ENCODE measurements around the gene PRELP. TPM values are rescaled to one million over a fixed set of nuclear protein-coding genes. Genes with fewer than 3 reads are reported as not detected.

Gene PRELP
- total and polyA plus RNA-seq, 10 of the 15 experiments (the other 5 are each of a cell fraction or from before 2014, with no cell fraction given): 0.03 to 0.05 TPM; not detected in 8

DNA sequence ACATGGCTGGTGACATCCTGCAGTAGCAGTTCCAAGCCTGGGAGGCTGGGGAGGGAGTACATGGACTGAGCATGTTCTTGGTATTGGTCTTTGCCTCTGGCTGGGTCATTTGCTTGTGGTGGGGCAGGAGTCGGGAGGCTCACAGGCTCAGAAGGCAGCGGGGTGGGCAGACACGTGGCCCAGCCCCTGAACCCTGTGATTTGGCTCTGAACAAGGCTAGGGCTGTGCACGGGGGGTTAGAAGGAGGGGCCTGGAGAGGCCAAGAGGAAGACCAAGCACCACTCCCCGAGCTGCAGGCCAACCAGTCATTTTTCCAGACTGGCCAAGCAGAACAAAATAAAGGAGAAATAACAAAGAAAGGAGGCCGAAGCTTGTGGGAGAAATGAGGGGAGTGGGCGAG, 9.7 kb upstream of the PRELP start:
- no peaks in the 10 kb centered on the region for H3K36me3 ChIP-seq (ENCODE audit: control insufficient read depth in 2 of 2, insufficient read depth in 2 of 2, low read length in 1 of 2)
- H3K9ac ChIP-seq (ENCODE audit: control insufficient read depth, insufficient read depth, low read length): no peak overlapping the region
- ChIA-PET CTCF (interaction anchor here (0.7 to 7.3 kb wide), 8 partner anchors 10 to 198 kb away, joined by 3 to 82 read pairs (median 4); partner anchors contain the start of gene PRELP), SMC1A (ENCODE audit: uncharacterized antibody, unreplicated experiment) (interaction anchor here (1.0 to 2.3 kb wide), 9 partner anchors 9 to 125 kb away, joined by 3 to 9 read pairs (median 4); partner anchors contain the start of gene FMOD), RAD21 (ENCODE audit: unreplicated experiment) (interaction anchor here (0.9 to 1.7 kb wide), 6 partner anchors 12 to 198 kb away, joined by 3 to 15 read pairs (median 4); no protein-coding TSS in a partner anchor), POLR2A (interaction anchor here (1.2 to 1.4 kb wide), 2 partner anchors 10 to 11 kb away, joined by 4 to 5 read pairs; no protein-coding TSS in a partner anchor)
- no peaks in the 10 kb centered on the region for H3K4me1 ChIP-seq (ENCODE audit: control insufficient read depth, insufficient read depth, low read length)
- H3K4me2 ChIP-seq (ENCODE audit: control insufficient read depth, insufficient read depth): no peak overlapping the region
- no peaks in the 10 kb centered on the region for H3K79me2 ChIP-seq (ENCODE audit: control insufficient read depth, insufficient read depth, low read length)
- in situ Hi-C loops (cut with MboI): no loop called here
- no peaks in the 10 kb centered on the region for H3K9me3 ChIP-seq (replicated peaks; ENCODE audit: control insufficient read depth, insufficient read depth, low read length)
- no TSS peak for BruUV-seq (replicated peaks)
- H4K20me1 ChIP-seq (ENCODE audit: control insufficient read depth, insufficient read depth): no peaks in the 10 kb centered on the region
- H3K27me3 ChIP-seq (replicated peaks in 1 of 2; ENCODE audit: control insufficient read depth in 2 of 2, insufficient read depth in 2 of 2, low read length in 1 of 2): no peaks in the 10 kb centered on the region; a peak in 2 of 4 replicates
- 0% methylated on average over 7 of the region's 7 CpGs for WGBS (ENCODE audit: insufficient coverage, insufficient replicate concordance, low lambda C conversion rate, missing lambda C conversion rate)
- no peak overlapping the region for H3K27ac ChIP-seq (ENCODE audit: control insufficient read depth, insufficient read depth)
- no peak for DNase-seq (ENCODE audit: low read depth, low spot score)
- FAIRE-seq: no peak
- no peak overlapping the region for H3K4me3 ChIP-seq
- no peak overlapping the region for H2AFZ ChIP-seq (ENCODE audit: control insufficient read depth, low read depth, low read length)
- intact Hi-C loops (cut with micrococcal nuclease; ENCODE audit: unreplicated experiment): no loop called here
- no peak for ATAC-seq
- TF ChIP-seq EGR1 (IDR thresholded peaks at IDR 0.05; ENCODE audit: borderline replicate concordance in 1 of 2, low read depth in 2 of 2, low read length in 2 of 2) (no peak), ZNF24 (IDR thresholded peaks at IDR 0.05) (no peak), IKZF1 (conservative IDR thresholded peaks at IDR 0.05) (no peak), CBFB (IDR thresholded peaks at IDR 0.05; ENCODE audit: low read depth) (no peak), ZNF384 (IDR thresholded peaks at IDR 0.05; ENCODE audit: borderline replicate concordance, low read depth, low read length) (no peak), ASH2L (IDR thresholded peaks at IDR 0.05; ENCODE audit: borderline replicate concordance, low read depth) (no peak), DPF2 (IDR thresholded peaks at IDR 0.05) (no peak), NFXL1 (IDR thresholded peaks at IDR 0.05; ENCODE audit: borderline replicate concordance) (no peak), KDM1A (IDR thresholded peaks at IDR 0.05; ENCODE audit: borderline replicate concordance) (no peak), ZNF217 (IDR thresholded peaks at IDR 0.05) (no peak), SMAD5 (IDR thresholded peaks at IDR 0.05; ENCODE audit: low read depth) (no peak)
- TF ChIP-seq, protein P1, sequence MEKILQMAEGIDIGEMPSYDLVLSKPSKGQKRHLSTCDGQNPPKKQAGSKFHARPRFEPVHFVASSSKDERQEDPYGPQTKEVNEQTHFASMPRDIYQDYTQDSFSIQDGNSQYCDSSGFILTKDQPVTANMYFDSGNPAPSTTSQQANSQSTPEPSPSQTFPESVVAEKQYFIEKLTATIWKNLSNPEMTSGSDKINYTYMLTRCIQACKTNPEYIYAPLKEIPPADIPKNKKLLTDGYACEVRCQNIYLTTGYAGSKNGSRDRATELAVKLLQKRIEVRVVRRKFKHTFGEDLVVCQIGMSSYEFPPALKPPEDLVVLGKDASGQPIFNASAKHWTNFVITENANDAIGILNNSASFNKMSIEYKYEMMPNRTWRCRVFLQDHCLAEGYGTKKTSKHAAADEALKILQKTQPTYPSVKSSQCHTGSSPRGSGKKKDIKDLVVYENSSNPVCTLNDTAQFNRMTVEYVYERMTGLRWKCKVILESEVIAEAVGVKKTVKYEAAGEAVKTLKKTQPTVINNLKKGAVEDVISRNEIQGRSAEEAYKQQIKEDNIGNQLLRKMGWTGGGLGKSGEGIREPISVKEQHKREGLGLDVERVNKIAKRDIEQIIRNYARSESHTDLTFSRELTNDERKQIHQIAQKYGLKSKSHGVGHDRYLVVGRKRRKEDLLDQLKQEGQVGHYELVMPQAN (conservative IDR thresholded peaks at IDR 0.05): no peak
- TF ChIP-seq, protein P2, sequence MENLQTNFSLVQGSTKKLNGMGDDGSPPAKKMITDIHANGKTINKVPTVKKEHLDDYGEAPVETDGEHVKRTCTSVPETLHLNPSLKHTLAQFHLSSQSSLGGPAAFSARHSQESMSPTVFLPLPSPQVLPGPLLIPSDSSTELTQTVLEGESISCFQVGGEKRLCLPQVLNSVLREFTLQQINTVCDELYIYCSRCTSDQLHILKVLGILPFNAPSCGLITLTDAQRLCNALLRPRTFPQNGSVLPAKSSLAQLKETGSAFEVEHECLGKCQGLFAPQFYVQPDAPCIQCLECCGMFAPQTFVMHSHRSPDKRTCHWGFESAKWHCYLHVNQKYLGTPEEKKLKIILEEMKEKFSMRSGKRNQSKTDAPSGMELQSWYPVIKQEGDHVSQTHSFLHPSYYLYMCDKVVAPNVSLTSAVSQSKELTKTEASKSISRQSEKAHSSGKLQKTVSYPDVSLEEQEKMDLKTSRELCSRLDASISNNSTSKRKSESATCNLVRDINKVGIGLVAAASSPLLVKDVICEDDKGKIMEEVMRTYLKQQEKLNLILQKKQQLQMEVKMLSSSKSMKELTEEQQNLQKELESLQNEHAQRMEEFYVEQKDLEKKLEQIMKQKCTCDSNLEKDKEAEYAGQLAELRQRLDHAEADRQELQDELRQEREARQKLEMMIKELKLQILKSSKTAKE (IDR thresholded peaks at IDR 0.05; ENCODE audit: low read depth, poor library complexity, severe bottlenecking): no peak
- TF ChIP-seq, protein P3, sequence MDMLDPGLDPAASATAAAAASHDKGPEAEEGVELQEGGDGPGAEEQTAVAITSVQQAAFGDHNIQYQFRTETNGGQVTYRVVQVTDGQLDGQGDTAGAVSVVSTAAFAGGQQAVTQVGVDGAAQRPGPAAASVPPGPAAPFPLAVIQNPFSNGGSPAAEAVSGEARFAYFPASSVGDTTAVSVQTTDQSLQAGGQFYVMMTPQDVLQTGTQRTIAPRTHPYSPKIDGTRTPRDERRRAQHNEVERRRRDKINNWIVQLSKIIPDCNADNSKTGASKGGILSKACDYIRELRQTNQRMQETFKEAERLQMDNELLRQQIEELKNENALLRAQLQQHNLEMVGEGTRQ (IDR thresholded peaks at IDR 0.05; ENCODE audit: borderline replicate concordance, low read depth, low read length): no peak
- TF ChIP-seq, protein P4, sequence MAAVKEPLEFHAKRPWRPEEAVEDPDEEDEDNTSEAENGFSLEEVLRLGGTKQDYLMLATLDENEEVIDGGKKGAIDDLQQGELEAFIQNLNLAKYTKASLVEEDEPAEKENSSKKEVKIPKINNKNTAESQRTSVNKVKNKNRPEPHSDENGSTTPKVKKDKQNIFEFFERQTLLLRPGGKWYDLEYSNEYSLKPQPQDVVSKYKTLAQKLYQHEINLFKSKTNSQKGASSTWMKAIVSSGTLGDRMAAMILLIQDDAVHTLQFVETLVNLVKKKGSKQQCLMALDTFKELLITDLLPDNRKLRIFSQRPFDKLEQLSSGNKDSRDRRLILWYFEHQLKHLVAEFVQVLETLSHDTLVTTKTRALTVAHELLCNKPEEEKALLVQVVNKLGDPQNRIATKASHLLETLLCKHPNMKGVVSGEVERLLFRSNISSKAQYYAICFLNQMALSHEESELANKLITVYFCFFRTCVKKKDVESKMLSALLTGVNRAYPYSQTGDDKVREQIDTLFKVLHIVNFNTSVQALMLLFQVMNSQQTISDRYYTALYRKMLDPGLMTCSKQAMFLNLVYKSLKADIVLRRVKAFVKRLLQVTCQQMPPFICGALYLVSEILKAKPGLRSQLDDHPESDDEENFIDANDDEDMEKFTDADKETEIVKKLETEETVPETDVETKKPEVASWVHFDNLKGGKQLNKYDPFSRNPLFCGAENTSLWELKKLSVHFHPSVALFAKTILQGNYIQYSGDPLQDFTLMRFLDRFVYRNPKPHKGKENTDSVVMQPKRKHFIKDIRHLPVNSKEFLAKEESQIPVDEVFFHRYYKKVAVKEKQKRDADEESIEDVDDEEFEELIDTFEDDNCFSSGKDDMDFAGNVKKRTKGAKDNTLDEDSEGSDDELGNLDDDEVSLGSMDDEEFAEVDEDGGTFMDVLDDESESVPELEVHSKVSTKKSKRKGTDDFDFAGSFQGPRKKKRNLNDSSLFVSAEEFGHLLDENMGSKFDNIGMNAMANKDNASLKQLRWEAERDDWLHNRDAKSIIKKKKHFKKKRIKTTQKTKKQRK (IDR thresholded peaks at IDR 0.05; ENCODE audit: low read depth, low read length): no peak

Measured in GM12878 (cell line).